ENCODE measurements around the gene IL25.
"Not testable (repeated sequence)": the region's sequence is repeated elsewhere in the genome, so short reads cannot be mapped to it uniquely, and the experiment has no call there.

The IL25 gene

DNA sequence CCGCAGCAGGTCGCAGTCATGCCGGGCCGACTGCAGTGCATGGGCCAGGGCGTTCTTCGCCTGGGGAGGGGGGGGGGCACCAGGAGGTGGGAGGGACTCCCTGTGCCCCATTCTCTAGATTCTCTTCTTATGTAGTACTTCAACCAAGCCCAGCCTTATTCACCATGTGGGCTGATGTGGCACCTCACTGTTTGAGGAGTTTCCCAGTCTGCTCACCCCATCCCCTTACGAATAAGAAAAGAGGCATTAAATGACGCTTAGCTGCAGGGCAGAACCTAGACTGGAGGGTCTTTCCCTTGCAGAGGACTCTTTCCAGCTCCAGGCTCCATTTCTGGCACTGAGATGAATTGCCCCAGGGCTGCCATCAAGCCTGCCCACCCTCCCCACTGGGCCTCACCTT, 16.4 kb downstream of the IL25 start:
- no peak for DNase-seq (ENCODE audit: low spot score)

DNA sequence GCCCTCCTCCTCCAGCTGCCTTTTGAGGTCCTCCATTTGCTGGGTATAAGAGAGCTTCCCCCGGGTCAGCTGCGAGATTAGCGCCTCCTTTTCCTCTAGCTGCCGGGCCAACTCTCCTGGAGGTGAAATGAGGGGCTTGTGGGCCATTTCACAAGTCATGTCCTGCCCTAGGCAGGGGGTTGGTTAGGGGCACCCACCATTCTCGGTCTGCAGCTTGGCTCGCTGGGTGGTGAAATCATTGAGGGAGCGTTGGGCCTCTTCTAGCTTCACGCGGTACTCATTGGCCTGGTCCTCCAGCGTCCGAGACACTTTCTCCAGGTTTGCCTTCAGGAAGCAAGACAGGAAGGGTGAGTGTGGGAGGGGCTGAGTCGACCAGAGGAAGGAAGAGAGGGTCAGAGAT, 16.8 kb downstream of the IL25 start:
- DNase-seq (ENCODE audit: low spot score), result no peak

DNA sequence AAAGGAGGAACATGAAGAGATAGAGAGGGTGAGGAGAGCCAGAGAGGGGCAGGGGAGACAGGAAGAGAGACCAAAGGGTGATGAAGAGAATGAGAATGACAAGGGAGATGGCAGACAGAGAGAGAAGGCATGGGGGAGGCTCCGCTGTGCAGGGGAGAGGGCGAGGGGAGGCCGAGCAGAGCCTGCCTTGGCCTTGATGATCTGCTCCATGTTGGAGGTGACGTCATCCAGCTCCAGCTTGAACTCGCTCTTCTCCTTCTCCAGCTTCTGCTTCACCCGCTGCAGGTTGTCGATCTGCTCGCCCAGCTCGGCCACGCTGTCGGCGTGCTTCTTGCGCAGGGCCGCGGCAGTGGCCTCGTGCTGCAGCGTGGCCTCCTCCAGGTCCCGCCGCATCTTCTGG, 17.3 kb downstream of the IL25 start:
- not testable (repeated sequence) for DNase-seq (ENCODE audit: low spot score)

DNA sequence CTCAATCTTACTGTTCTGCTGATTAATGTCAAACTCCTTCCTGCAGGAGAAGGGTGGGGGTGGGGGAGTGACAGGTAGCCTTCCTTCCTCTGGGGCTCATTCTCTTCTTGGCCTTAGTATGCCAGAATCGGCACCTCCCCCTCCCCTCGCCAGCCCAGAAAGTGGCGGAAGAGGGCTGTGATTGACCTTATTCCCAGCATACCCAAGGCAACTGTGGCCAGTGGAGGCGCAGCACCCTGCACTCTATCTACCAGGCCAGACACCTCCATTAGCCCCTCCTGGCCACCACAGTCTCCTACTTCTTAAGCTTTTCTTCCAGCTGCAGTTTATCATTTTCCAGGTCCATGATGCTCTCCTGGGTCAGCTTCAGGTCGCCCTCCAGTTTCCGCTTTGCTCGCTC, 20.0 kb downstream of the IL25 start:
- no peak for DNase-seq (ENCODE audit: low spot score)

DNA sequence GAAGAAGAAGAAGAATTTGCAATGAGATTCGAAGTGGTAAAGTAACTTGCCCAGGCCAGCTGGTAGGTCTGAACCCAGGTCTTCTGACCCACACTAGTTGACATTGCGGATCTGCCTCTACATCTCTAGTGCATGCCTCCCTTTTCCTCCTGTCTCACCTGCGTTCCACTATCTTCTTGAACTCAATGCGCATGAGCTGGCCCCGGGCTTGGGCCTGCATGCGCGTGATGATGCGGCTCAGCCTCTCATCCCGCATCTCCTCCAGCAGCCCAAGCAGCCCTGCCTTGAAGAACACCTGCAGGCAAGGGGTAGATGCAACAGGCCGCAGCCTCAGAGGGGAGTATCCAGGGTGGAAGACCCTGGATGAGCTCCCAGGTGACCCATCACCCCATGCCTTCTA, 23.5 kb downstream of the IL25 start:
- no peak for DNase-seq (ENCODE audit: low spot score)

DNA sequence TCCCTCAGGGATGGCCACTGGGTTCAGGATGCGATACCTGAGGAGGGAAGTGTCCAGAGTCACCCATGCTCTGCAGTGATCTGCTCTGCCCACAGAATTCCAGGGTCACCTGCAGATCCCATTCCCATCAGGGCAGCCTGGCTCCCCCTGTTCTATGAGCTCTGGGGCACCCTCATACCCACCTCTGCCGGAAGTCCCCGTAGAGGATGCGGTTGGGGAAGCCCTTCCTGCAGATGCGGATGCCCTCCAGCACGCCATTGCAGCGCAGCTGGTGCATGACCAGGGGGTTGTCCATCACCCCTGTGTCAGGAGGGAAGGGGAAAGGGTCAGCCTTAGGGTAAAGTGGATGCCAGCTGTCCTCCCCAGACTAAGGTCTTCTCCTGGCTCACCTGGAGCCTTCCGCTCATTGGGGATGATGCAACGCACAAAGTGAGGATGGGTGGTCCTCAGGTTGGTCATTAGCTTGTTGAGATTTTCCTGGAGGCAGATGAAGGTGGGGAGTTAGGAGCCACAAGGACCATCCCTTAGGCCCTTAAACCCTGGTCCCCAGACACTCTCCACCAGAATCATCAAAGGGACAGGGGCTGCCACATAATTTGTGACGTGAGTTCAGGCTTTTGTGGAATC, 24.3 kb downstream of the IL25 start:
- DNase-seq (ENCODE audit: low spot score), result no peak

DNA sequence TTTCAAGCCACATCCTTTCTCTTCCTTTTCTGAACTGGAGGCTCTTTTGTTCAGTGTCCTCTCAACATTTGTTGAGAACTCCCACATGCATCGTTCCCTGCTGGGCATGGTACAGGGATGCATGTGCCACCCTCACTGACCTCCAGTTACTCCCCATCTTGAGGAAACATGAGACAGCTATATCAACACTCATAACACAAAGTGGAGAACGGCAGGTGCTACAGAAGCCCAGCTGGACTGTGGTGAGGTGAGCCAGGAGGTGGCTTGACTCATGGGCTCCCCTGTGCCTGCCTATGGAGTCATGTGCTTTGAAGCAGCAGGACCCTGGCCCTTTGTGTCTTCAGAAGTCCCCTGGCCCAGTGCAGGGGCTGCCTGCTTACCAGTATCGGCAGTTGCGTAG, 25.7 kb downstream of the IL25 start:
- no peak for DNase-seq (ENCODE audit: low spot score)

DNA sequence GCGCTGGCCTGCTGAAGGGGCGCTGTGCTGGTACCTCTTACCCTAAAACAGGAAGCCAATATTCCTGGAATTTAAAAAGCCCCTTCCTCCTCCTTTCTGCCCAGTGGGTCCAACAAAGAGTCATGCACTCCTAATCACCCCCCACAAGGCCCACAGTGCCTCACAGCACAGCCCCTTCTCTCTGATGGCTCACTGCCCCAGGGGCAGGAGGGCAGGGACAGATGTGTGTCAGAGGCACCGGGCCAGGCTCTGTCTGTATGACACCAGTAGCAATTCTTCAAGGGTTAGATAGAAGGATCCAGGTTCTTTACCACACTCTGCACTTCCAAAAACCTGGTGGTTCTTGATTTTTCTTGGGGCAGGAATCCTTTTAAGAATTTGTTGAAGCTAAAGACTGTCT, 26.5 kb downstream of the IL25 start:
- DNase-seq (ENCODE audit: low spot score), result no peak

DNA sequence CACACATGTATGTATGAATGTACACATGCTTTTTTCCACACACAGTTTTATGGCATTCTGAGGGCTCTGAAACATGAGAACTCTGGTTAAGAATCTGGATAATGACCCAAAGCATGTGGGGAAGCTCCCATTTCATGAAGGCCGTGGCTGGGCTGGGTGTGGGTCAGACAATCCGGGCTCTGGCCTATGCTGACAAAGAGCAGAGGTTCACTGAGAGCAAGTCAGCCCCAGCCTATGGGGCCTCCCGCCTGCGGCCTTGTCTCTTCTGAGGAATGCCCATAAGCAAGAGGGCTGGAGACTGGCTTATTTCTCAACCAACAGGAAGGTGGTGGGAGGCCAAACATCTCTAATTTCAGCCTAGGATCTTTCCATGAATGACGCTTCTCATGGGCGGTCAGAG, 27.0 kb downstream of the IL25 start:
- DNase-seq (ENCODE audit: low spot score), result no peak

DNA sequence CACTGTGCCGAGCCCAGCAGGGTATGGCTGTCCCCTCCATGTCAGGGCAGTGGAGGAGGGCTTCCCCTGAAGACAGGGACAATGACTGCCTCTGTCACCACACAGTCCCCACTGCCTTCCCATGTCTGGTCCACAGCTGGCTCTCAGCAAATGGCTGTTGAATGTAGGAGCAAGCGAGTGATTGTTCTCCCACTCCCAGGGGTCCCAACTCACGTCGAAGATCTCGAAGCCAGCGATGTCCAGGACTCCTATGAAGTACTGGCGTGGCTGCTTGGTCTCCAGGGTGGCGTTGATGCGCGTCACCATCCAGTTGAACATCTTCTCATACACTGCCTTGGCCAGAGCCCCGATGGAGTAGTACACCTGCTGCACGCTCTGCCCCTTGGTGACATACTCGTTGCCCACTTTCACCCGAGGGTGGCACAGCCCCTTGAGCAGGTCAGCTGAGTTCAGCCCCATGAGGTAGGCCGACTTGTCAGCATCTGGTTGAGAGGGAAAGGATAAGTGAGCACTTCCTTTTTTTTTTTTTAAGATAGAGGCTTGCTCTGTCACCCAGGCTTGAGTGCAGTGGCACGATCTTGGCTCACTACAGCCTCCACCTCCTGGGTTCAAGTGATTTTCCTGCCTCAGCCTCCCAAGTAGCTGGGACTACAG, 28.0 kb downstream of the IL25 start:
- not testable (repeated sequence) for DNase-seq (ENCODE audit: low spot score)

DNA sequence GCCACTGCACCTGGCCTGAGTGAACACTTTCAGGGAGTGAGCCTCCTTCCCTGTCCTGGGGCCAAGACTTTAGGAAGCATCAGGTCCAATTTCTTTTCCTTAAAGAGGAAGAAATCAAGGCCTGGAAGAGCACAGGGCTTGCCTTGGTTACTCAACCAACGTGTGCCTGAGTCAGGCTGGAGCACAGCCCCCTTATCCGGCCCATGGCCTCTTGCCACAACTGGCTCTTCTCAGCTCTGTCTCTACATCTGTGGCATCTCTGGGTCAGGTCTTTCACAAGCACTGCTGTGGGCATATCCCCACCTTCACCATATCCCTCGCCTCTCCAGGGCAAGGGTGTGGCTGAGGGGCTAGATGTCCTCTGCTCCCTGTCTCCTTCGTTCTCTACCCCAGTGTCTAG, 28.7 kb downstream of the IL25 start:
- no peak for DNase-seq (ENCODE audit: low spot score)

DNA sequence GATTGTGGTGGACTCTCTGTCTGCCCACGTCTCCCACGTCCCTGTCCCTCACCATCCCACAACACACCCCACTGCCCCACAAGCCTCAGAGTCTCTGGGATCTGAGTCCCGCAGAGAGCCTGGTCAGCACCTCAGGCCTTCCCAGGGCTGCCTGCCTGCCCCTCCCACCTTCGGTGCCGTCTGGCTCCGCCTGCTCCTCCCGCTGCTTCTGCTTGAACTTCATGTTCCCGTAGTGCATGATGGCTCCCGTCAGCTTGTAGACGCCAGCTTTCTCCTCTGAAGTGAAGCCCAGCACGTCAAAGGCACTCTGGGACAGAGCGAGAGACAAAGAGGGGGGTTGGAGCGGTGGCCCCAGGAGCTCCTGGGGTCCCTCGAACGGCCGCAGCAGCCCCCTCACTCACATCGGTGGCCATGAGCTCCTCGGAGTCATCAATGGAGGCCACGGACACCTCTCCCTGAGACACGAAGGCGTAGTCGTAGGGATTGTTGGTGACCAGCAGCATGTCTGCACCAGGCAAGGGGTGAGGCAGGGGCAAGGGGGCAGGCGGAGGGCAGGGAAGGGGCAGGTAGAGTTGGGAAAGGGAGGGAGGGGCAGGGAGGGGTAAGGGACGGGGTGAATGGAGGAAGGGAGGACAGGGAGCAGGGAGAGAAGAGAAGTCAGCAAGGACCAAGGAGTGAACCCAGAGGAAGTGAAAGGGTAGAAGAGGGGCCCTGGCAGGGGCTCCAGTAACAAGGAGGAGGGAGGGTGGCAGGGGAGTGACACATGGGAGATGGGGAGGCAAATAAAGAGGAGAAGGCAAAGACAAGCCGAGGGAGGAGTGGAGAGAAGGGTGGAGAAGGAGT, 29.9 kb downstream of the IL25 start:
- no peak for DNase-seq (ENCODE audit: low spot score)

DNA sequence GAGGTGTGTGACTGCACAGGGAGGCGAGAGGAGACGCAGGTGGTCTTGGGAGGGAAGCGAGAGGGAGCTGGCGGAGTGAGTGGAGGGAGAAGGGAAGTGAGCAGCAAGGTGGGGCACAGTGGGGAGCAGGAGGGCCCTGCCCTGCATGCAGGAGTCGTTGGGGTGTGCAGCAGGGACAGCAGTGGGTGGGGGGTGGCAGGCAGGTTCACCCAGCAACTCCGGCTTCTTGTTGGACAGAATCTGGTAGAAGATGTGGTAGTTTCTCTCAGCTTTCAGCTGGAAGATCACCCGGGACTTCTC, 30.5 kb downstream of the IL25 start:
- DNase-seq (ENCODE audit: low spot score), result no peak

DNA sequence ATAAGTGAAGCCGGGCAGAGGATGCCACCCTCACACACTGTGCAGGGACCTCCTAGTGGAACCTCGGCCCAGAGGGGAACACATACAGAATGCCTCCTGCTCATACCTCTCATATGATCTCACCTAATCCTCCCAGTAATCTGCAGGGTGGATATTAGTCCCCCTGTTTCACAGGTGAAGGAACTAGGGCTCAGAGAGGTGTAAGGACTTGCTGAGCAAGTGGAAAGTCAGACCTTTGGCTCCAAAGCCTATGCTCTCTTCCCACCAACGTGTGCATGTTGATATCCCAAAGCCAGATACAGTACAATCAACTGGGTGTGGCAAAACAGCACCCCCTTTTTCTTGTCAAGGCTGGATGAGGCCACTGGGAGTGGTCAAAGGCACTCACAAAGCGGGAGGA, 31.3 kb downstream of the IL25 start:
- no peak for DNase-seq (ENCODE audit: low spot score)

DNA sequence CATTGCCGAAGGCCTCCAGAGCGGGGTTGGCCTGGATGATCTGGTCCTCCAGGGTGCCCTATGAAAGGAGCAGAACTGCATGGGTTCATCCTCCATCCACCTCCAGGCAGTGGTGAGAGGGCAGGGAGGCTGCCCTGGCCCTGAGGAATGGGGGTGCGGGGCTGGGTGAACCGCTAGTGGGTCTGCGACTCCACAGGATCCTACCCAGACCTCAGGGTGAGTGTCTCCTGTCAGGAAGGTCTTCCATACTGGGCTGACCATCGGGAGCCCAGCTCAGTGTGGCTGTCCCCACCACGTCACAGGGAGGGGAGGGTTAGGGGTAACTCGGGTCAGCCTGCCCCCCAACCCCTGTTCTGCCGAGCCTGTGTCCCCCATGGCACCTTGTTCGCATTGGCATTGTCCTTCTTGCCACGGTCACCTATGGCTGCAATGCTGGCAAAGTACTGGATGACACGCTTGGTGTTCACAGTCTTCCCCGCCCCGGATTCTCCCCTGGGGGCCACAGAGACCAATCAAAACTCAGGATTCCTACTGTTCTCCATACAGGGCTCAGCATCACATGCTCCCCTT, 31.8 kb downstream of the IL25 start:
- DNase-seq (ENCODE audit: low spot score), result no peak

DNA sequence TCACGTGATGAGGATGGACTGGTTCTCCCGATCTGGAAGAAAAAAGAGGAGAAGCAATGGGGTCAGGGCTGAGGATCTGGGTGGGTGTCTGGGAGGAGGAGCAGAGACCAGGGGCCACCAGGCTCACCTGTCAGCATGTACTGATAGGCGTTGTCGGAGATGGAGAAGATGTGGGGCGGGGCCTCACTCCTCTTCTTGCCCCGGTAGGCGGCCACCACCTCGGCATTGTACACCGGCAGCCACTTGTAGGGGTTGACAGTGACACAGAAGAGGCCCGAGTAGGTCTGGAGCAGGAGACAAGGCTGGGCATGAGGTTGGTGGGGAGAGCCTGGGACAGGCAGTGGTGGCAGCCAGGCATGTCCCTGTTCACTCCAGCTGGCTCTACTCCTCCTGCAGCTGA, 32.5 kb downstream of the IL25 start:
- no peak for DNase-seq (ENCODE audit: low spot score)

DNA sequence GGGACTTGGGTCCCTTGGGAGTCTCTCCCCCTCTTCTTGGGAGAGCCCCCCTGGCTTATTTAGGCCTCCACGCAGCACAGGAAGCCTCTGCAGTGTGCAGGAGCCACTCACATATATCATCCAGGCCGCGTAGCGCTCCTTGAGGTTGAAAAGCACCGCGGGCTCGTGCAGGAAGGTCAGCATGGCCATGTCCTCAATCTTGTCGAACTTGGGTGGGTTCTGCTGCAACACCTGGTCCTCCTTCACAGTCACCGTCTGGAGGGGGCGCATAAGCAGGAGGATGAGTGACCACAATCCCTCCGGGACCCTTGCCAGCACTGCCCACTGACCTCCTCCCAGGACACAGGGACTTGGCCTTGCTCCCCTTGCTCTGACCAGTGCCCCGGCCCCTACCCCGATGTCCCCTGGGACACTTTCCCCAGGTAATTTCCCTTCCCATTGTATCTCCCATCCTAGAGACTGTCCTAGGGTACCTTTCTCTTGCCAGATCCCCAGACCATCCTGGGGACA, 33.0 kb downstream of the IL25 start:
- no peak for DNase-seq (ENCODE audit: low spot score)

DNA sequence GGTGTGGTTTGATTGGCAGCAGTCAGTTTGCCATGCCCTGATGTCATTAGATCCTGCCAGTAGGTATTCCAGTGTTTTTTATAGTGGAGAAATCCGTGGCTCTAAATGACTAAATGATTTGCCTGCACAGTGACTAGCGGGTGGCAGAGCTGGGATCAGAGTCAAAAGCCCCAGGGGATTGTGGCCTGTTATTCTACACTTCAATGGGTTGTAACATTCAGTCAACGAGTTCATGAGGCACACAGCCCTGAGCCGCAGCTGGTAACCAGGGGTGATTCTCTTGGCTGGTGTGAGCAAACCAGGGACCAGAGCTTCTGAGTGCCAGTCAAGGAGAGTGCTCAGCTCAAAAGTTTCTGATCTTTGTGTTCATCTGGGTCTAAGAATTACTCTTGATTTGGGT, 33.6 kb downstream of the IL25 start:
- no peak for DNase-seq (ENCODE audit: low spot score)

DNA sequence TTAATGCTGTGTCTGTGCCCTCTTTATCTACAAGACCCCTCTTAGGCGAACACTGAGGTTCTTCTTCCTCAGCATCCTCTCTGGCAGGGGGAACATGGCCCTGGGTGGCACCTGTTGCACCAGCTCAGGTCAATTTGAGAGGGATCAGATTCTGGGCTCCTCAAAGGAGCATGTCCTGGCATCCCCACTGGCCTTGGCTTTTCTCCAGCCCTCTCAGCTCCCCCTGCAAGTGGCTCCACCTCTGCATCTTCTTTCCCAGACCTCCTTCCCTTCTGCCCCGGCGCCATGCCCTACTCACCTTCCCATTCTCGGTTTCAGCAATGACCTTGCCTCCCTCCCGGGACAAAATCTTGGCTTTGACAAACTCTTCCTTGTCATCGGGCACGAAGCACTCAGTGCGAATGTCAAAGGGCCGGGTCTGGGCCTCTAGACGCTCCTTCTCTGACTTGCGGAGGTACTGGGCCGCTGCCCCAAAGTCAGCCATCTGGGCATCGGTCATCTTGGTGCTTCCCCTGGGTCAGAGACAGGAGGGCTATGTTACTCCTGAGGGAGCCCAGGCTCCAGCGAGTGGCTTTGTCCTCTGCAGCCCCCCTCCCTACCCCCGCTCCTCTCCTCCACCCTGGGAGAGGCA, 34.2 kb downstream of the IL25 start:
- no peak for DNase-seq (ENCODE audit: low spot score)

DNA sequence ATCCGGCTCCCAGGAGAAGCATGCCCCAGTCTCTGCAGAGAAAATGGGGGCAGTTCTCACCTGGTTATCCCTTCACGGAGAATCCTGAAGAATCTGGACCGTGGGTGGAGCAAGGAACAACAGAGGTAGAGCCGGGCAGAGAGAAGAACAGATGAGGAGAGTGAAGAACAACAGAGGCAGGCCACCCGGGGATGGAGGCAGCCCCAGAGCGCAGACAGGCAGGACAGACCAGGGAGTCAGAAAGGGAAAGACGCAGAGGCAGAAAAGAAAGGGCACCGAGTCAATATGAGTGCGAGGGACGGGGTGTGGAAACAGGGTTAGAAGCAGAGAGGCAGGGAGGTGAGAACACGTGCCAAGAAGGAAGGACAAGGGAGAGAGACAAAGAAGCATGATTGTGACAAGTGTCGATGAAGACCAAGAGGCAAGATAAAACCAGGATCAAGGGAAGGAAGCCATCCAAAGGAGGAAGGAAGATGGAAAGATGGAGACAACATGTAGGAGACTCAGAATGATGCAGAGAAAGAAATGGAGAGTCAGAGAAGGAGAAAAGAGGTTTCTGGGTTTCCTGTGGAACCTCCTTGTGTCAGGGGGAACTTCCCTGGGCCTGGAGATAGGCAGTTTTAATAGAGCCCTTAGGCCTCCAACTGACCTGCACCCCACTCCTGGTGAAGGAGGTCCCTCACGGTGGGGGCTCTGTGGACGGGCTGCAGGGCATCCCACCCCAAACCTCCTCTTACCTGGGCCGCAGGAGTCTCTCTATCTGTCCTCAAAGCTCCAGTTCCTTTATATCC, 35.1 kb downstream of the IL25 start, which contains the start of gene MYH6:
Gene MYH6 (minus strand): TSS at position 758 of the 791 bp plus-strand sequence. CDS start 1,050 bp downstream, outside the sequence.
- no peak for DNase-seq (ENCODE audit: low spot score)

DNA sequence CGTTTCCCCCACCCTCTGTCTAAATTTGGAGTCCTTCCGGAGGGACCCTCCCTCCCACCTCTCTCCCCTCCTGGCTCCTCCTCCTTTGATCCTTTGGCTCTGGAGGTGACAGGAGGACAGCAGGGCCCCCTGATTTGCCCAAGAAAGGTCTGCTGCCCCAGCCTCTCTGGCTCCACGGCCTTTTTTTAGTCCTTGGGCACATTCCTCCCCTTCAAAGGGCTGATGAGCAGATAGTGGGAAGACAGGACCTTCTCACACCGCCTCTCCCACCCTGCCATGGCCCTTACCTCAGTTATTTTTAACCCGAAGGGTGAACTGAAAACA, 35.7 kb downstream of the IL25 start:
- no peak for DNase-seq (ENCODE audit: low spot score)

Measured in SK-N-DZ (cell line).